Stimulated activated CD4-positive, alpha-beta T cell treated with anti-CD3 and anti-CD28 coated beads, Interleukin-2, amount 100 ng/mL, for 48 hours (primary cell): Measurements from ENCODE around the gene TOB2.
A peak's percentile ranks its signal among the peaks of the same experiment; 100 is the strongest.
"Not testable (repeated sequence)": the region's sequence is repeated elsewhere in the genome, so short reads cannot be mapped to it uniquely, and the experiment has no call there.

Experiments used
- DNase-seq, 2 donors: peaks; one replicate each; pipeline ENCODE4 v3.0.0-alpha.2; 2020

The TOB2 gene

GRCh38 chr22:41461901-41462300, 15.3 kb upstream of the TOB2 start:
- DNase-seq: no peak

- DNase-seq: not testable (repeated sequence)
These were observed 13.5 kb upstream of the TOB2 start for GRCh38 chr22:41460071-41460470.

GRCh38 chr22:41459431-41459830, 12.8 kb upstream of the TOB2 start:
- DNase-seq: no peak

GRCh38 chr22:41458161-41458728, 11.6 kb upstream of the TOB2 start:
- no peak for DNase-seq

GRCh38 chr22:41448189-41448808, 1.7 kb upstream of the TOB2 start:
- DNase-seq: peak; percentile 82 to 84

- DNase-seq: peak; percentile 47 to 50
These were observed 1.0 kb upstream of the TOB2 start for GRCh38 chr22:41447435-41448188.

- DNase-seq: peak in 1 of 2 donors; percentile 10
These were observed 522 bp downstream of the TOB2 start for GRCh38 chr22:41446057-41446501.

GRCh38 chr22:41445129-41446056, 1.2 kb downstream of the TOB2 start:
- peak in 1 of 2 donors; percentile 13 for DNase-seq

GRCh38 chr22:41444360-41445128, 2.1 kb downstream of the TOB2 start:
- DNase-seq: peak; percentile 75 to 78

GRCh38 chr22:41442240-41442792, 4.3 kb downstream of the TOB2 start:
- DNase-seq: no peak

GRCh38 chr22:41440511-41440910, 6.1 kb downstream of the TOB2 start:
- DNase-seq: not testable (repeated sequence)

- no peak for DNase-seq
These were observed 9.4 kb downstream of the TOB2 start for GRCh38 chr22:41437198-41437597.

GRCh38 chr22:41436322-41437113, 10.1 kb downstream of the TOB2 start:
- no peak for DNase-seq

- DNase-seq: no peak
These were observed 11.0 kb downstream of the TOB2 start for GRCh38 chr22:41435560-41435959.

GRCh38 chr22:41434361-41435003, 12.1 kb downstream of the TOB2 start:
- not testable (repeated sequence) for DNase-seq

- not testable (repeated sequence) for DNase-seq
These were observed 13.1 kb downstream of the TOB2 start for GRCh38 chr22:41433480-41433879.

GRCh38 chr22:41431656-41432055, 14.9 kb downstream of the TOB2 start:
- no peak for DNase-seq

- no peak for DNase-seq
These were observed 16.7 kb downstream of the TOB2 start for GRCh38 chr22:41429951-41430332.

GRCh38 chr22:41429232-41429950, 17.2 kb downstream of the TOB2 start:
- DNase-seq: no peak
